ENCODE measurements around the gene HDC.

Gene HDC

GRCh38 chr15:50251638-50252182 is 13.8 kb downstream of the HDC start:
- DNase-seq: no peak

GRCh38 chr15:50250760-50251394 is 14.6 kb downstream of the HDC start:
- no peak for DNase-seq

GRCh38 chr15:50249704-50250103 is 15.8 kb downstream of the HDC start:
- DNase-seq: no peak

- no peak for DNase-seq
These were observed 16.4 kb downstream of the HDC start for GRCh38 chr15:50248994-50249582.

- DNase-seq: no peak
These were observed 17.5 kb downstream of the HDC start for GRCh38 chr15:50247819-50248655.

GRCh38 chr15:50246631-50247030 is 18.9 kb downstream of the HDC start:
- no peak for DNase-seq

- no peak for DNase-seq
These were observed 20.4 kb downstream of the HDC start for GRCh38 chr15:50244959-50245624.

GRCh38 chr15:50244153-50244552 is 21.4 kb downstream of the HDC start:
- no peak for DNase-seq

GRCh38 chr15:50241684-50242450 is 23.7 kb downstream of the HDC start:
- no peak for DNase-seq

GRCh38 chr15:50238255-50238654 is 27.3 kb downstream of the HDC start:
- DNase-seq: no peak

- DNase-seq: no peak
These were observed 29.1 kb downstream of the HDC start for GRCh38 chr15:50236433-50236832.

GRCh38 chr15:50235794-50236193 is 29.7 kb downstream of the HDC start:
- no peak for DNase-seq

GRCh38 chr15:50234764-50235163 is 30.8 kb downstream of the HDC start:
- DNase-seq: no peak

GRCh38 chr15:50233192-50233736 is 32.3 kb downstream of the HDC start:
- no peak for DNase-seq

- no peak for DNase-seq
These were observed 32.7 kb downstream of the HDC start for GRCh38 chr15:50232791-50233190.

- DNase-seq: no peak
These were observed 33.8 kb downstream of the HDC start for GRCh38 chr15:50231761-50232160.

GRCh38 chr15:50229336-50229735 is 36.2 kb downstream of the HDC start:
- DNase-seq: no peak

- no peak for DNase-seq
These were observed 36.7 kb downstream of the HDC start for GRCh38 chr15:50228866-50229265.

GRCh38 chr15:50227076-50227475 is 38.5 kb downstream of the HDC start:
- no peak for DNase-seq

GRCh38 chr15:50225938-50226337 is 39.6 kb downstream of the HDC start:
- no peak for DNase-seq

GRCh38 chr15:50225057-50225456 is 40.5 kb downstream of the HDC start:
- no peak for DNase-seq

GRCh38 chr15:50224606-50225005 is 40.9 kb downstream of the HDC start:
- DNase-seq: no peak

Measured in C1 segment of cervical spinal cord (tissue), 14 donors.